Measurements from ENCODE around the gene ANXA8L1.
"Not testable (repeated sequence)": the region's sequence is repeated elsewhere in the genome, so short reads cannot be mapped to it uniquely, and the experiment has no call there.

DNA sequence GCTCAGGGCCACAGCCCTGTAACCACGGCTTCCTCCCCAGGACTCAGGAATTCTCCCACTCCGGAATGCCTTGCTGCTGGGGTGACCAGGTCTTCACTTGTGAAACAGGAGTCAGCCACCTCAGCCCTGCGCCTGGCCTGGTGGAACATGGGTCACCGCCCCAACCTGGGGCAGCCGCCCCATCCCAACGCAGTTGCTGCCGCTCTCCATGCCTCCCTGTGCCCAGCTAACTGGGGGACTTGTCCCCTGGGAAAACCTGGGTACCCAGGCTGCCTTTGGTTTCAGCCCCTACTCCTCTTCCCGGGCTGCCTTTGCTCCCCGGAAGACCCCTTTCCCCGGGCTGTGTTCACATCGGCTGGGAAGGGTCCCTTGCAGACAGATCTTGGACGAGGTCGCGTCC lies 22.2 kb downstream of the ANXA8L1 start:
- TF ChIP-seq PRDM1 (tag by site-specific recombination; IDR thresholded peaks at IDR 0.05); WT1 (tag by site-specific recombination; IDR thresholded peaks at IDR 0.05); SETDB1 (IDR thresholded peaks at IDR 0.05; ENCODE audit: insufficient read length, low read length); ZNF157 (tag by site-specific recombination; IDR thresholded peaks at IDR 0.05); ZNF155 (tag by site-specific recombination; IDR thresholded peaks at IDR 0.05); KLF9 (tag by site-specific recombination; IDR thresholded peaks at IDR 0.05; ENCODE audit: low read depth); ZNF660 (tag by site-specific recombination; IDR thresholded peaks at IDR 0.05): not testable (repeated sequence)
- TF ChIP-seq, protein P1, sequence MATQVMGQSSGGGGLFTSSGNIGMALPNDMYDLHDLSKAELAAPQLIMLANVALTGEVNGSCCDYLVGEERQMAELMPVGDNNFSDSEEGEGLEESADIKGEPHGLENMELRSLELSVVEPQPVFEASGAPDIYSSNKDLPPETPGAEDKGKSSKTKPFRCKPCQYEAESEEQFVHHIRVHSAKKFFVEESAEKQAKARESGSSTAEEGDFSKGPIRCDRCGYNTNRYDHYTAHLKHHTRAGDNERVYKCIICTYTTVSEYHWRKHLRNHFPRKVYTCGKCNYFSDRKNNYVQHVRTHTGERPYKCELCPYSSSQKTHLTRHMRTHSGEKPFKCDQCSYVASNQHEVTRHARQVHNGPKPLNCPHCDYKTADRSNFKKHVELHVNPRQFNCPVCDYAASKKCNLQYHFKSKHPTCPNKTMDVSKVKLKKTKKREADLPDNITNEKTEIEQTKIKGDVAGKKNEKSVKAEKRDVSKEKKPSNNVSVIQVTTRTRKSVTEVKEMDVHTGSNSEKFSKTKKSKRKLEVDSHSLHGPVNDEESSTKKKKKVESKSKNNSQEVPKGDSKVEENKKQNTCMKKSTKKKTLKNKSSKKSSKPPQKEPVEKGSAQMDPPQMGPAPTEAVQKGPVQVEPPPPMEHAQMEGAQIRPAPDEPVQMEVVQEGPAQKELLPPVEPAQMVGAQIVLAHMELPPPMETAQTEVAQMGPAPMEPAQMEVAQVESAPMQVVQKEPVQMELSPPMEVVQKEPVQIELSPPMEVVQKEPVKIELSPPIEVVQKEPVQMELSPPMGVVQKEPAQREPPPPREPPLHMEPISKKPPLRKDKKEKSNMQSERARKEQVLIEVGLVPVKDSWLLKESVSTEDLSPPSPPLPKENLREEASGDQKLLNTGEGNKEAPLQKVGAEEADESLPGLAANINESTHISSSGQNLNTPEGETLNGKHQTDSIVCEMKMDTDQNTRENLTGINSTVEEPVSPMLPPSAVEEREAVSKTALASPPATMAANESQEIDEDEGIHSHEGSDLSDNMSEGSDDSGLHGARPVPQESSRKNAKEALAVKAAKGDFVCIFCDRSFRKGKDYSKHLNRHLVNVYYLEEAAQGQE (tag by site-specific recombination; IDR thresholded peaks at IDR 0.05), result not testable (repeated sequence)
- TF ChIP-seq, protein P2, sequence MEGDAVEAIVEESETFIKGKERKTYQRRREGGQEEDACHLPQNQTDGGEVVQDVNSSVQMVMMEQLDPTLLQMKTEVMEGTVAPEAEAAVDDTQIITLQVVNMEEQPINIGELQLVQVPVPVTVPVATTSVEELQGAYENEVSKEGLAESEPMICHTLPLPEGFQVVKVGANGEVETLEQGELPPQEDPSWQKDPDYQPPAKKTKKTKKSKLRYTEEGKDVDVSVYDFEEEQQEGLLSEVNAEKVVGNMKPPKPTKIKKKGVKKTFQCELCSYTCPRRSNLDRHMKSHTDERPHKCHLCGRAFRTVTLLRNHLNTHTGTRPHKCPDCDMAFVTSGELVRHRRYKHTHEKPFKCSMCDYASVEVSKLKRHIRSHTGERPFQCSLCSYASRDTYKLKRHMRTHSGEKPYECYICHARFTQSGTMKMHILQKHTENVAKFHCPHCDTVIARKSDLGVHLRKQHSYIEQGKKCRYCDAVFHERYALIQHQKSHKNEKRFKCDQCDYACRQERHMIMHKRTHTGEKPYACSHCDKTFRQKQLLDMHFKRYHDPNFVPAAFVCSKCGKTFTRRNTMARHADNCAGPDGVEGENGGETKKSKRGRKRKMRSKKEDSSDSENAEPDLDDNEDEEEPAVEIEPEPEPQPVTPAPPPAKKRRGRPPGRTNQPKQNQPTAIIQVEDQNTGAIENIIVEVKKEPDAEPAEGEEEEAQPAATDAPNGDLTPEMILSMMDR (tag by site-specific recombination; IDR thresholded peaks at IDR 0.05), result not testable (repeated sequence)
- TF ChIP-seq, protein P3, sequence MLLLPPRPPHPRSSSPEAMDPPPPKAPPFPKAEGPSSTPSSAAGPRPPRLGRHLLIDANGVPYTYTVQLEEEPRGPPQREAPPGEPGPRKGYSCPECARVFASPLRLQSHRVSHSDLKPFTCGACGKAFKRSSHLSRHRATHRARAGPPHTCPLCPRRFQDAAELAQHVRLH (tag by site-specific recombination; IDR thresholded peaks at IDR 0.05), result not testable (repeated sequence)

All from HEK293 (cell line).